Measurements from ENCODE around the gene PHF21B.
"Not testable (repeated sequence)": the region's sequence is repeated elsewhere in the genome, so short reads cannot be mapped to it uniquely, and the experiment has no call there.

Gene PHF21B

DNA sequence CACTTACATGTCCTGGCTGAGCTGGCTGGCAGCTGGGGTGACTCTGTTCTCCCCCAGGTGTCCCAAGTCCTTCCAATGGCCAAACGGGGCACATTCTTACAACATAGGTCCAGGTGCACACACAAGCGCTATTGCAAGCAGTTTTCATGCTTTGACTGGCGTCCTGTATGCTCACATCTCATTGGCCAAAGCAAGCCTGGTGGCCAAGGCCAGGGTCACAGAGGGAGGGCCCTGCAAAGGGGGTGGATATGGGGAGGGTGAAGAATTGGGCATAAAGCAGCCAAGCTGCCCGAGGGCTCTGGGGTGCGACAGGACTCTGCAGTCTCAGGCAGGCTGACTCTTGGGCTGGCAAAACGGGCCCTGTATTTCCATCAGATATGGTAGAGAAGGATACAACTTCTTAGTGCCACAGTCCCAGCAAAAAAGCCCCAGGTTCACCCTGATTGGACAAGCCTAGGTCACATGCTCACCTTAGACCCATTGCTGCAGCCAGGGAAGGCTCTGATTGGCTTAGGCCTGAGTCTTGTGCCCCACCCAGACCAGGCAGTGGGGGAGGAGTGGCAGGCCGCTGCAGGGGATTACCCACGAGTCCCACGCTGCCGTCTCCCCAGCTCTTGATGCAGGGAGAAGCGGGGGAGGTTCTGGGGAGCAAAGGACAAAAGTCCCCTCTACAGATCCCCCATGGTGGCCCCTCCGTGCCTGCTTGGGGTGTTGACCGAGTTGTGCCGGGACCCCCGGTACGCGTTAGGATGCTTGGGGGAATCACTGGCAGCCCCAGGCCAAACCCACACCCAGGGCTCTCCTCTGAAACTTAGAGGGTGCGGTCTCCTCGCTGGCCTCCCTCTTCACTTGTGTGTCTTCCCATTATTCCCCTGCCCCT is 146.6 kb downstream of the PHF21B start:
- H3K4me1 Mint-ChIP-seq, result no peaks in the 10 kb centered on the region
- H3K4me3 Mint-ChIP-seq, result no peak overlapping the region
- H3K27ac Mint-ChIP-seq, result no peak overlapping the region
- peaks cover 5% of the 10 kb centered on the region for H3K36me3 Mint-ChIP-seq
- ATAC-seq, result no peak
- H3K9me3 Mint-ChIP-seq, result no peaks in the 10 kb centered on the region
- DNase-seq (ENCODE audit: low spot score in 2 of 2), result no peak

DNA sequence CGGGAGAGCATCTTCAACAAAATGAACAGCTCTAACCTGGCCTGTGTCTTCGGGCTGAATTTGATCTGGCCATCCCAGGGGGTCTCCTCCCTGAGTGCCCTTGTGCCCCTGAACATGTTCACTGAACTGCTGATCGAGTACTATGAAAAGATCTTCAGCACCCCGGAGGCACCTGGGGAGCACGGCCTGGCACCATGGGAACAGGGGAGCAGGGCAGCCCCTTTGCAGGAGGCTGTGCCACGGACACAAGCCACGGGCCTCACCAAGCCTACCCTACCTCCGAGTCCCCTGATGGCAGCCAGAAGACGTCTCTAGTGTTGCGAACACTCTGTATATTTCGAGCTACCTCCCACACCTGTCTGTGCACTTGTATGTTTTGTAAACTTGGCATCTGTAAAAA is 147.5 kb downstream of the PHF21B start:
- Mint-ChIP-seq H3K9me3 (no peaks in the 10 kb centered on the region), H3K4me3 (no peak overlapping the region), H3K36me3 (peaks cover 5% of the 10 kb centered on the region), H3K27ac (no peak overlapping the region), H3K4me1 (no peaks in the 10 kb centered on the region)
- ATAC-seq, result no peak
- no peak for DNase-seq (ENCODE audit: low spot score in 2 of 2)

DNA sequence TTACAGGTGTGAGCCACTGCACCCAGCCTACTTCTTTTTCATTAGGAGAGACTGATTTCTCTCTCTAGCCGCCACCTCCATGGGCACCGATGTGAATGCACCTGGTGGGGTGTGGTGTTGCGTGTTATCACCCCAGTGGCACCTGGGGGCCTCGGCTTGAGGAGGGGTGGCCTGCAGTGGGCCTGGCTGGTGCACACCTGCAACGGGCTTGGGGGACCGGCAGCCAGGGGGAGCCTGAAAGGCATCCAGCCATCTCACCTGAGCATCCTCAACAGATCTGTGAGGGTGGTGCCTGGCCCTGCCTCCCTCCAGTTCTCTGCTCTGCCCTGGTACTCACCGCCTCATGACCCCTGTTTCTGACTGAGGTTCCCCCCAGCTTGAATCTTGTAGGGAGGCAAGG is 148.6 kb downstream of the PHF21B start:
- H3K27ac Mint-ChIP-seq, result no peak overlapping the region
- DNase-seq (ENCODE audit: low spot score in 2 of 2) (no peak), ATAC-seq (no peak)
- no peaks in the 10 kb centered on the region for H3K9me3 Mint-ChIP-seq
- H3K4me1 Mint-ChIP-seq, result no peaks in the 10 kb centered on the region
- peaks cover 5% of the 10 kb centered on the region for H3K36me3 Mint-ChIP-seq
- H3K4me3 Mint-ChIP-seq, result no peak overlapping the region

DNA sequence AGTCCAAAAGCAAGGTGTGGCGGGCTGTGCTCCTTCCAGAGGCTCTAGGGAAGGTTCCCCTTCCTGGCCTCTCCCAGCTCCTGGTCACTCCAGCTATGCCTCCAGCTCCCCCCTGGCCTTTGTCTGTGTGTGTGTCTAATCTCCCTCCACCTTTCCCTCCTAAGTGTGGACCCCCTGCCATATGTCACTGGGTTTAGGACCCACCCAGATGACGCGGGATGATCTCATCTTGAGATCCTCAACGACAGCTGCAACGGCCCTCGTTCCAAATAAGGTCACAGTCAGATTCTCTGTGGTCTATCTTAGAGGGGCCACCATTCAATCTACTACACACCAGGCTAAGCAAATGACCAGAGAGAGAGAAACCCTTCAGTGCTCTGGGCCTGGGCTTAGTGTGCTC is 149.5 kb downstream of the PHF21B start:
- peaks cover 5% of the 10 kb centered on the region for H3K36me3 Mint-ChIP-seq

DNA sequence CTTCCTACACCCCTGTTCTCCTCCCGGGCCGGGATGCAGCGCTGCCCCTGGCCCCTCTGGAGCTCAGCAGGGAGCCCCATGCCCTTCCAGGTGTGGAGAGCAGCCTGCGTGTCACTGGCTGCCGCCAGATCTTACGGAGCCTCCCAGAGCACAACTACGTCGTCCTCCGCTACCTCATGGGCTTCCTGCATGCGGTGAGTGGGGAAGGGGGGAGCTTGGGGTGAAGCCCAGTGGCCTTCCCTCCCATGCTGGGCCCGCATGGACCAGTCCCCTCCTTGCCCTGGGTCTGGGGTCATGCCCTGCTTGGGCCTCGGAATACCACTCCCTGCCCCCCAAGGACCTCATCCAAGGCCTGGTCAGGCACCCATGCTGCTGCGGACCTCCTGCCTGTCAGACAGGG is 150.2 kb downstream of the PHF21B start:
- Mint-ChIP-seq H3K9me3 (no peaks in the 10 kb centered on the region), H3K27ac (no peak overlapping the region)
- ATAC-seq, result no peak

More for the DNA sequence above, 149.5 kb downstream of the PHF21B start:
- ATAC-seq, result no peak
- Mint-ChIP-seq H3K27ac (no peak overlapping the region), H3K9me3 (no peaks in the 10 kb centered on the region), H3K4me3 (no peak overlapping the region), H3K4me1 (peaks cover 8% of the 10 kb centered on the region)
- no peak for DNase-seq (ENCODE audit: low spot score in 2 of 2)

DNA sequence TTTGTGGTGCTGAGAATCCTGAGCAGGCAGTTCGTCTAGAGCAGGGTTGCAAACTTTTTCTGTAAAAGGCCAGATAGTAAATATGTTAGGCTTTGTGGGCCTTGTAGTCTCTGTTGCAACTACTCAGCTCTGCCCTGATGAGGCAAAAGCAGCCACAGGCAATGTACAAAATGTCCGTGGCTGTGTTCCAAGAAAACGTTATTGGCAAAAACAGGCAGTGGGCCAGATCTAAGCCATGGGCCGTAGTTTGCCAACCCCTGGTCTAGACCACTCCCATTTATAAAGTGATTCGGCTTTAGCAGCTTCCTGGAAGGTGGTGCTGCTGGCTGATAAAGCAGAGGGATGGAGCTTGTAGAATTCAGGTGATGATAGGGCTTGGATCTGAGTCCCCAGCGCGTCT is 151.0 kb downstream of the PHF21B start:
- not testable (repeated sequence) for DNase-seq (ENCODE audit: low spot score in 2 of 2); H3K36me3 Mint-ChIP-seq; H3K9me3 Mint-ChIP-seq; H3K27ac Mint-ChIP-seq; ATAC-seq; H3K4me1 Mint-ChIP-seq; H3K4me3 Mint-ChIP-seq

More for the DNA sequence above, 150.2 kb downstream of the PHF21B start:
- DNase-seq (ENCODE audit: low spot score in 2 of 2), result no peak
- peaks cover 5% of the 10 kb centered on the region for H3K36me3 Mint-ChIP-seq
- H3K4me3 Mint-ChIP-seq, result no peak overlapping the region
- H3K4me1 Mint-ChIP-seq, result peaks cover 8% of the 10 kb centered on the region

DNA sequence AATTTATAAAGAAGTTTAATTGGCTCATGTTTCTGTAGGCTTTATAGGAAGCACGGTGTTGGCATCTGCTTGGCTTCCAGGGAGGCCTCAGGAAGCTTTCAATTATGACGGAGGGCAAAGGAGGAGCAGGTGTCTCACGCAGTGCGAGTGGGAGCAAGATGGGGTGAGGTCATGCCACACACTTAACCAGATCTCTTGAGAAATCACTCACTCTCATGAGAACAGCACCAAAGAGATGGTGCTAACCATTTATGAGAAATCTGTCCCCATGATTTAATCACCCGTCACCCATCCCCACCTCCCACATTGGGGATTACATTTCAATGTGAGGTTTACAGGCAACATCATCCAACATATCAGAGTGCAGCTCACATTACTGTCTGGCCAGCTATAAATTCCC is 153.9 kb downstream of the PHF21B start:
- Mint-ChIP-seq H3K4me1 (peaks cover 13% of the 10 kb centered on the region), H3K27ac (peak overlapping the region; percentile 33), H3K36me3 (no peaks in the 10 kb centered on the region), H3K9me3 (no peaks in the 10 kb centered on the region), H3K4me3 (no peak overlapping the region)
- DNase-seq (ENCODE audit: low spot score in 2 of 2) (no peak), ATAC-seq (peak; percentile 93)

DNA sequence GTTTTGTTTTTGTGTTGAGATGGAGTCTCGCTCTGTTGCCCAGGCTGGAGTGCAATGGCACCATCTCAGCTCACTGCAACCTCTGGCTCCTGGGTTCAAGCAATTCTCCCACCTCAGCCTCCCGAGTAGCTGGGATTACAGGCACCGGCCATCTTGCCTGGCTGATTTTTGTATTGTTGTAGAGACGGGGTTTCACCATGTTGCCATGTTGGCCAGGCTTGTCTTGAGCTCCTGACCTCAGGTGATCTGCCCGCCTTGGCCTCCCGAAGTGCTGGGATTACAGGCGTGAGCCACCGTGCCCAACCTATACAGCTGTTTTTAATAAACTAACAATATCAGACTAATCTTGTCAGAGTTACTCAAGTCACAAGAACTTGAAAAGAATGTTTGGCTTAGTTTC is 155.2 kb downstream of the PHF21B start:
- H3K4me3 Mint-ChIP-seq; H3K27ac Mint-ChIP-seq; ATAC-seq; DNase-seq (ENCODE audit: low spot score in 2 of 2); H3K9me3 Mint-ChIP-seq; H3K36me3 Mint-ChIP-seq: not testable (repeated sequence)
- peaks cover 13% of the 10 kb centered on the region for H3K4me1 Mint-ChIP-seq

DNA sequence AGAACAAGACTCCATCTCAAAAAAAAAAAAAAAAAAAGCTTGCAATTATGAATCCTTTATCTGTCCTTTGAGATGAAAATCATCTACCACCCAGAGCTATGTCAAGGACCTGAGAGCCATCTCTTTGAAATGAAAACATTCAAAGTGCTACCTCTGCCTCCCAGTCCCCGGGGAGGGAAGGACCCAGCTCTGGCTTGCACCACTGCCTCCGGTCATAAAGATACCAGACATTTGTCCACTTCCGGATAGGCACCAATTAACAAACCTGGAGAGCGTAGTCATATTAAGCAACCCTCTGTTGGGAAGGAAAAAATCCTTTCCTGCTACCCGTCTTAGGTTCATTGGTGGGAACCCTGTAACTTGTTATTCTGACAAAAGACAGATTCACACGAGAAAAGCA is 158.9 kb downstream of the PHF21B start:
- H3K4me3 Mint-ChIP-seq, result no peak overlapping the region
- DNase-seq (ENCODE audit: low spot score in 2 of 2), result no peak
- no peaks in the 10 kb centered on the region for H3K9me3 Mint-ChIP-seq
- peaks cover 11% of the 10 kb centered on the region for H3K4me1 Mint-ChIP-seq
- no peak for ATAC-seq
- no peaks in the 10 kb centered on the region for H3K36me3 Mint-ChIP-seq
- no peak overlapping the region for H3K27ac Mint-ChIP-seq

DNA sequence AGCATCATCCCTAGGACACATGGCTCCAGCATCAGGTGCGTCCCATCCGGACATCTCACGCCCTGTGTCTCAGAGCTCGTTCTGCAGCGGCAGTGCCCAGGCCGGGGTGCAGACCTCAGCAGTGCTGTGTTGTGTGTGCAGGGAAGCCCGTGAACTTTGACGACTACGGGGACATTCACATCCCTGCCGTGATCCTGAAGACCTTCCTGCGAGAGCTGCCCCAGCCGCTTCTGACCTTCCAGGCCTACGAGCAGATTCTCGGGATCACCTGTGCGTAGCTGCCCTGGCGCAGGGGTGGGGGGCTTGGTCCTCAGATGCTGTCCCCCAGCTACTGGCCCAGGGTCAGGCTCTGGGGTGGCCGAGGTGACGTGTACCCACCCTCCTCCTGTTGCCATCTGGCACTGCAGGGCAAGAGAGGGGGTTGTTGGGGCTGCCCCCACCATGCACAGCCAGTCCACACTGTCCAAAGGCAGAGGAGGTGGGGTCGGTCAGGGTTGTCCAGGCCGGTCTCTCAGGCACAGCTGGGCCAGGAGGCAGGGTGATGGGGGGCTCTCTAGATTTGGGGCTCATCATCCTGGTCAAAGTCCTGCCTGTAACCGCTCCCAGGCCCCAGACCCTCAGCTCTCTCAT is 160.9 kb downstream of the PHF21B start:
- no peak for ATAC-seq
- Mint-ChIP-seq H3K4me1 (peaks cover 5% of the 10 kb centered on the region), H3K9me3 (peaks cover 5% of the 10 kb centered on the region)

DNA sequence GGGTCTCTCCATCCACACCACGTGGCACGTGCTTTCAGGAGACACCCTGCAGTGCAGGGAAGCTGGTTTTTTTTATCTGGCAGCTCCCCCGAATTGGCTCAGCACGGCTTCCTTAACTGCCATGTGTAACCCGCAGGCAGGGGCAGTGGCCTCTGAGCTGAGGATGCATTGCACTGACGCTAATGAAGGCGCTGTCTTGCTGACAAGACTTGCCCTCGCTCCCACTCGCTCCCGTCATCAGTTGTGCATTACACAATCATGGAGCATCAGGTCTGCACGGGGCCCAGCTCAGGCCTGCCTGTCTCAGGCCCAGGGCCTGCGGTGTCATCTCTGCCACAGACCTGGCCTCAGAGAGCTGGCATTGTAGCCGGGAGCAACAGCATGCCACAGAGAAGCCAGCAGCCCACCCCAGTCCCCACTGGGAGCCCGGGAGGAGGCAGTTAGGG is 161.5 kb downstream of the PHF21B start:
- peaks cover 5% of the 10 kb centered on the region for H3K9me3 Mint-ChIP-seq
- H3K4me1 Mint-ChIP-seq, result peaks cover 5% of the 10 kb centered on the region
- ATAC-seq, result no peak
- no peak overlapping the region for H3K27ac Mint-ChIP-seq
- H3K36me3 Mint-ChIP-seq, result no peaks in the 10 kb centered on the region
- no peak for DNase-seq (ENCODE audit: low spot score in 2 of 2)
- no peak overlapping the region for H3K4me3 Mint-ChIP-seq

More for the DNA sequence above, 160.9 kb downstream of the PHF21B start:
- Mint-ChIP-seq H3K4me3 (no peak overlapping the region), H3K36me3 (no peaks in the 10 kb centered on the region), H3K27ac (no peak overlapping the region)
- no peak for DNase-seq (ENCODE audit: low spot score in 2 of 2)

DNA sequence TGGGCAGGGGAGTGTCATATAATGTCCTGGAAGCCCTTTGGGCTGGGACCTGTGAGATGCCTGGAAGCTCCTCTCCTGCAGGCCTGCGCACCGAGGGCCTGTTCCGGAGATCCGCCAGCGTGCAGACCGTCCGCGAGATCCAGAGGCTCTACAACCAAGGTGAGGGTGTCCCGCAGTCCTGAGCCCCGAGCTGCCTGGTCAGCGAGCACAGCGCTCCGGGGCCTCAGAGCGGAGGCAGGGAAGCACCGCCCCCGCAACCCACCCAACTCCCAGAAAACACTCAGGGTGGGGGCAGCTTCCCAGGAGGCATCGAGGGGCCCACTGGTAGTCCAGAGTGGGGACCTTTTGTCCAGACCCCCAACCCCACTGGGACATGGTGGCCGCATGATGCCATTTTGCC is 161.9 kb downstream of the PHF21B start:
- Mint-ChIP-seq H3K36me3 (no peaks in the 10 kb centered on the region), H3K4me1 (peaks cover 5% of the 10 kb centered on the region), H3K27ac (no peak overlapping the region), H3K9me3 (peaks cover 5% of the 10 kb centered on the region), H3K4me3 (no peak overlapping the region)
- ATAC-seq (no peak), DNase-seq (ENCODE audit: low spot score in 2 of 2) (no peak)

DNA sequence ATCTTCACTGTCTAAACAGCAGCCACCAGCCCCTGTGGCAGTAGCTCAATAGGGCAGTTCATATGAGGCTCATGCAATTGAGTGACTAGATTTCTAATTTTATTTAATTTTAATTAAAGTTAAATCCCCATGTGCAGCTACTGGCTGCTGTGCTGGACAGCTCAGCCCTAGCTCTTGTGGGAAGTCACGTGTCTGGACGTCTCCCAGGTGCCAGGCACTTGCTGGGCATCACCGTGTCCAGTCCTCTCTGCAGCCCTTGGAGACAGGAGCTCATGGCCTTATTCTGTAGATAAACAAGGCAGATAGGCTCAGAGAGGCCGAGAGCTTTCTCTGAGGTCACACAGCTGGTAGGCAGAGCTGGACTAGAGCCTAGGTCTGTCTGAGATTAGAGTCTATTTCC is 162.4 kb downstream of the PHF21B start:
- Mint-ChIP-seq H3K4me1 (peaks cover 2% of the 10 kb centered on the region), H3K27ac (no peak overlapping the region), H3K9me3 (peaks cover 5% of the 10 kb centered on the region), H3K36me3 (no peaks in the 10 kb centered on the region), H3K4me3 (no peak overlapping the region)
- DNase-seq (ENCODE audit: low spot score in 2 of 2) (no peak), ATAC-seq (no peak)

DNA sequence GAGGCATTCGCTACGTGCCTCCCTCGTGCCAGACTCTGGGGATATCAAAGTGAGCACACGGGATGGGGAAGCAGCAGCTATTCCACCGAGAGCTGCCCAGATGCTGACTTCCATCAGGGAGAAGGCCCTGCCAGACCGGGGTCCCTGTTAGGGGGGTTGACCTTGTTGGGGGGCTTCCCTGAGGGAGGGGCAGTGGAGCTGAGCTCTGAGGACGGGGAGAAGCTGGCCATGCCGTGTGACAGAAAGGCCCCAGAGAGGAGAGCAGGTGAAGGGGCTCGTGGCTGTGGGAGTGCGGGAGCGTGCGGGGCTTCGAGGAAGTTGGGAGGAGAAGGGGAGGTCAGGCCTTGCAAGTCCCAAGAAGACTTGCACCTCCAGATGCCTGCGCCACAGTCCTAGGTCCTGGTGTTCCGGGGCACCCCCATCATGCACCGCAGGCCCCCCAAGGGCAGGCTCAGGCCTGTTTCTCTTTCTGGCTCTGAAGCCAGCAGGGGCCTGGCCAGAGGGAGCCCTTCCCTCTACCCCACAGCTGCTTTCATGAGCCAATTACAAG is 163.0 kb downstream of the PHF21B start:
- no peak for DNase-seq (ENCODE audit: low spot score in 2 of 2)
- ATAC-seq, result no peak
- peaks cover 5% of the 10 kb centered on the region for H3K9me3 Mint-ChIP-seq
- H3K36me3 Mint-ChIP-seq, result no peaks in the 10 kb centered on the region
- no peak overlapping the region for H3K27ac Mint-ChIP-seq
- no peaks in the 10 kb centered on the region for H3K4me1 Mint-ChIP-seq
- H3K4me3 Mint-ChIP-seq, result no peak overlapping the region

DNA sequence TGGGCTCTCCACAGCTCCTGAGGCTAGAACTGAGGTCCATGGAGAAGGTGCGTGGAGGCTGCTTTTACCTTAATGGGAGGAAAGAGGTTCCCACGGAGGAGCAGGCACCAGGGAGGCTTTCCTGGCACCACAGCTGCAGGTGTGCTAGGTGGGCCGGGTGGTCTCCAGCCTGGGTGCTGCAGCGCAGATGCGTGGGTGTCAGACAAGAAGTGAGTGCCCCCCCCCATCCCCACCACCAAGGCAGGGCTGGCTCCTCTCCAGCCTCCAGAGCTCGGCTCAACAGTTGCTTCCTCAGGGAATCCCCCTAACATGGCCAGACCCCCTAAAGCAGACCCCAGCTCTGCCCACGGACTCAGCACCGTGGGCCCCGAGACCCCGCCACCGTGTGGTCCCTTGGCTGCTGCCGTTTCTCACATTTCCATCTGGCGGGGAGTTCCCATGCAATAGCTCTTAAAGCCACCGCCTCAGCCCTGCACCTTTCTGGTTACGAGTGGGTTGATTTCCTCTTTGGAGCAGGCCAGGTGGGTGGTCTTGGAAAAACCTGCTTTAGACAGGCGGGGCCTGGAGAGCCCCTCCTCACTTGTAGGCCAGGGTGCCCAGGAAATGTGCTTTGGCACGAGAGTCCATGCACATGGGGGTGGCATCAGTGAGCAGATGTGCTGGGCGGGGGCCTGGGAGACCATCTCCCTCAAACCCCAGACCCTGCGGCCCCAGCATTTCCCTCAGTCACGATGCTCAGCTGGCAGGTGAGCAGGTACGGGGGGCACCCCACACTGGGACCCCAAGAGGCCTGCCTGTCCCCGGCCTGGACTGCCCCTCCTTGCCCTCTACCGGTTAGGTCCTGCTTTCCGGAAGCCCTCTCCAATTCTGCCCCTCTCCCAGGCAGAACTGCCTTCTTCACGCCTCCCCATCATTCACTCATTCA is 163.7 kb downstream of the PHF21B start:
- peaks cover 5% of the 10 kb centered on the region for H3K9me3 Mint-ChIP-seq
- no peak for ATAC-seq
- no peaks in the 10 kb centered on the region for H3K4me1 Mint-ChIP-seq
- DNase-seq (ENCODE audit: low spot score in 2 of 2), result no peak
- H3K27ac Mint-ChIP-seq, result no peak overlapping the region
- H3K4me3 Mint-ChIP-seq, result no peak overlapping the region
- no peaks in the 10 kb centered on the region for H3K36me3 Mint-ChIP-seq
